ENCODE measurements around the gene PNLIPRP2.

DNA sequence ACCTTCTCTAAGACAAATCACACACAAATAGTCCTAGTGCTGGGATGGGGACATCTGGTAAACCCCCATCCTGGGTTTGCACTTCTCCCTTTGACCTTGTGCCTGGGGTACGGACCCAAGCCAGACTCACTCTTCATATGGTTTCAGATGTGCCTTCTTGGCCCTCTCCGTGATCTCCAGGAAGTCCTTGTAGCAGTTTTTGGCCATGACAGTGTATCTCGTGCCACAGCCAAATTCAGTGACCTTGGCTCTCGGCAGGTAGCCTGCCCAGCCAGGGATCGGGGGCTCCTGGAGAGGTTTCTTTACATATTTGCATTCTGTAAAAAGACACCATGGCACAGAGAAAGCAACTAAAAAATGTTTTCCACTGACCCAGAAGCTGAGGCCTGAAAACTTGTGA lies 43.9 kb downstream of the PNLIPRP2 start:
- TF ChIP-seq YY1 (tag by site-specific recombination; IDR thresholded peaks at IDR 0.05) = no peak
- TF ChIP-seq ZNF274 (IDR thresholded peaks at IDR 0.05; ENCODE audit: low read length) = no peak
- TF ChIP-seq ZNF274 (tag by site-specific recombination; IDR thresholded peaks at IDR 0.05; ENCODE audit: borderline replicate concordance) = no peak
- no peak for TF ChIP-seq PRDM1 (tag by site-specific recombination; IDR thresholded peaks at IDR 0.05)
- TF ChIP-seq, protein P1, sequence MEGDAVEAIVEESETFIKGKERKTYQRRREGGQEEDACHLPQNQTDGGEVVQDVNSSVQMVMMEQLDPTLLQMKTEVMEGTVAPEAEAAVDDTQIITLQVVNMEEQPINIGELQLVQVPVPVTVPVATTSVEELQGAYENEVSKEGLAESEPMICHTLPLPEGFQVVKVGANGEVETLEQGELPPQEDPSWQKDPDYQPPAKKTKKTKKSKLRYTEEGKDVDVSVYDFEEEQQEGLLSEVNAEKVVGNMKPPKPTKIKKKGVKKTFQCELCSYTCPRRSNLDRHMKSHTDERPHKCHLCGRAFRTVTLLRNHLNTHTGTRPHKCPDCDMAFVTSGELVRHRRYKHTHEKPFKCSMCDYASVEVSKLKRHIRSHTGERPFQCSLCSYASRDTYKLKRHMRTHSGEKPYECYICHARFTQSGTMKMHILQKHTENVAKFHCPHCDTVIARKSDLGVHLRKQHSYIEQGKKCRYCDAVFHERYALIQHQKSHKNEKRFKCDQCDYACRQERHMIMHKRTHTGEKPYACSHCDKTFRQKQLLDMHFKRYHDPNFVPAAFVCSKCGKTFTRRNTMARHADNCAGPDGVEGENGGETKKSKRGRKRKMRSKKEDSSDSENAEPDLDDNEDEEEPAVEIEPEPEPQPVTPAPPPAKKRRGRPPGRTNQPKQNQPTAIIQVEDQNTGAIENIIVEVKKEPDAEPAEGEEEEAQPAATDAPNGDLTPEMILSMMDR (tag by site-specific recombination; IDR thresholded peaks at IDR 0.05) = no peak
- no peak for TF ChIP-seq ZNF354C (tag by site-specific recombination; IDR thresholded peaks at IDR 0.05; ENCODE audit: borderline replicate concordance, low read depth)
- TF ChIP-seq ZBTB17 (tag by site-specific recombination; IDR thresholded peaks at IDR 0.05) = no peak
- TF ChIP-seq KLF16 (tag by site-specific recombination; IDR thresholded peaks at IDR 0.05) = no peak
- TF ChIP-seq ZNF621 (tag by site-specific recombination; IDR thresholded peaks at IDR 0.05) = no peak

Measured in HEK293 (cell line).